Measurements from ENCODE around the gene PDE11A. TPM values are rescaled to one million over a fixed set of nuclear protein-coding genes. Genes with fewer than 3 reads are reported as not detected.
A peak's percentile ranks its signal among the peaks of the same experiment; 100 is the strongest.

PDE11A gene
- total and polyA plus RNA-seq, 2 of the 8 experiments (the other 6 are each of a cell fraction or from before 2014, with no cell fraction given) = 0.19 to 0.23 TPM

GRCh38 chr2:177651833-177652232, 420.7 kb downstream of the PDE11A start:
- 40% methylated on average over 7 of the region's 7 CpGs; no CpG with 5 or more reads in 1 of the 2 experiments for WGBS, 2 experiments (ENCODE audit: extremely low coverage in 1 of 2, insufficient coverage in 1 of 2, insufficient read length in 1 of 2, insufficient replicate concordance in 2 of 2, low coverage in 1 of 2, low lambda C conversion rate in 2 of 2, missing lambda C conversion rate in 1 of 2)
- ChIA-PET CTCF (ENCODE audit: partially characterized antibody) (interaction anchor here (0.8 to 1.7 kb wide), 6 partner anchors 22 to 111 kb away, joined by 3 to 6 read pairs (median 3); no protein-coding TSS in a partner anchor), POLR2A (ENCODE audit: partially characterized antibody) (interaction anchor here (1.1 to 1.2 kb wide), 2 partner anchors 16 to 18 kb away, joined by 4 read pairs; no protein-coding TSS in a partner anchor)
- H2BK120ac ChIP-seq (replicated peaks; ENCODE audit: low read depth, low read length) = no peak overlapping the region
- no peak overlapping the region for H4K5ac ChIP-seq (ENCODE audit: insufficient read length, low read depth, low read length)
- H3K79me1 ChIP-seq (ENCODE audit: low read depth, low read length) = no peaks in the 10 kb centered on the region
- no peak overlapping the region for H3K9ac ChIP-seq (replicated peaks in 1 of 4; ENCODE audit: extremely low read depth in 1 of 4, low read depth in 3 of 4, low read length in 3 of 4)
- H3K9me3 ChIP-seq (ENCODE audit: insufficient read depth in 2 of 2, low read depth in 1 of 2, low read length in 1 of 2) = no peaks in the 10 kb centered on the region
- no peak overlapping the region; a peak in 1 of 8 replicates for H3K4me3 ChIP-seq (ENCODE audit: extremely low read depth in 1 of 4, insufficient read depth in 2 of 4, low read depth in 3 of 4, low read length in 4 of 4)
- H3K56ac ChIP-seq (replicated peaks; ENCODE audit: insufficient read length, low read depth, low read length) = no peak overlapping the region
- H2BK15ac ChIP-seq (ENCODE audit: low read length) = no peak overlapping the region
- peak in 1 of 2 experiments; percentile 48 for DNase-seq (ENCODE audit: low read depth in 1 of 2, low spot score in 2 of 2)
- H3K14ac ChIP-seq (ENCODE audit: insufficient read length) = no peak overlapping the region
- H2BK12ac ChIP-seq (ENCODE audit: low read depth, low read length) = no peak overlapping the region
- no peaks in the 10 kb centered on the region; a peak in 1 of 7 replicates for H3K27me3 ChIP-seq (replicated peaks in 1 of 4; ENCODE audit: control insufficient read depth in 3 of 4, extremely low read depth in 1 of 4, insufficient read depth in 3 of 4, low read length in 3 of 4)
- peaks cover 2 to 4% (median 3%) of the 10 kb centered on the region in 4 experiments; a peak in 4 of 7 replicates for H3K4me1 ChIP-seq (replicated peaks in 1 of 4; ENCODE audit: control insufficient read depth in 3 of 4, insufficient read depth in 4 of 4, low read length in 3 of 4)
- no peaks in the 10 kb centered on the region; the same call in 1 of the 2 replicates for H3K23me2 ChIP-seq (ENCODE audit: low read depth, low read length)
- H3K23ac ChIP-seq (ENCODE audit: insufficient read length) = no peak overlapping the region
- H4K8ac ChIP-seq (ENCODE audit: extremely low read depth, insufficient read depth, low read length) = no peak overlapping the region
- no peak overlapping the region for H3K4ac ChIP-seq (replicated peaks; ENCODE audit: insufficient read length, low read depth, low read length)
- H2AFZ ChIP-seq (ENCODE audit: low read length) = no peak overlapping the region
- no peaks in the 10 kb centered on the region for H3K36me3 ChIP-seq (ENCODE audit: control insufficient read depth in 2 of 4, insufficient read depth in 4 of 4, low read length in 3 of 4)
- no peak overlapping the region for H3K27ac ChIP-seq (ENCODE audit: low read depth, low read length)
- H3K79me2 ChIP-seq (ENCODE audit: control insufficient read depth in 1 of 2, insufficient read depth in 2 of 2, low read length in 2 of 2) = no peaks in the 10 kb centered on the region
- H3K18ac ChIP-seq (ENCODE audit: extremely low read depth, low read length) = no peak overlapping the region
- H2BK5ac ChIP-seq (ENCODE audit: low read depth, low read length) = no peak overlapping the region
- H2BK20ac ChIP-seq (ENCODE audit: low read length) = no peak overlapping the region
- H4K91ac ChIP-seq (replicated peaks; ENCODE audit: insufficient read length, low read length) = no peak overlapping the region
- H4K20me1 ChIP-seq (replicated peaks in 1 of 2; ENCODE audit: control insufficient read depth in 1 of 2, insufficient read depth in 2 of 2, low read length in 2 of 2) = no peaks in the 10 kb centered on the region
- peak; percentile 57 for FAIRE-seq
- no peak overlapping the region for H2AK5ac ChIP-seq (ENCODE audit: low read depth, low read length)
- H3K4me2 ChIP-seq (ENCODE audit: insufficient read depth in 1 of 2, low read depth in 2 of 2, low read length in 2 of 2) = peak overlapping the region; percentile 3 to 32; a peak in 2 of 4 replicates
- TF ChIP-seq CTCF (IDR thresholded peaks at IDR 0.05; ENCODE audit: control extremely low read depth in 1 of 3, insufficient read depth in 1 of 3, low read depth in 1 of 3, low read length in 3 of 3) = peak in 1 of 3 experiments; percentile 26; a peak in 1 of 4 replicates
- no peak for TF ChIP-seq SUZ12 (IDR thresholded peaks at IDR 0.05; ENCODE audit: low read length)
- no peak for TF ChIP-seq SIX5 (IDR thresholded peaks at IDR 0.05; ENCODE audit: low read depth, low read length)
- no peak for TF ChIP-seq RFX5 (IDR thresholded peaks at IDR 0.05; ENCODE audit: borderline replicate concordance, low read depth, low read length)
- no peak for TF ChIP-seq CBX5 (IDR thresholded peaks at IDR 0.05; ENCODE audit: low read depth, low read length)
- TF ChIP-seq CBX8 (IDR thresholded peaks at IDR 0.05; ENCODE audit: borderline replicate concordance, low read depth, low read length) = no peak
- TF ChIP-seq JUND (IDR thresholded peaks at IDR 0.05; ENCODE audit: low read length) = no peak
- TF ChIP-seq RAD21 (IDR thresholded peaks at IDR 0.05 in 1 of 2, conservative IDR thresholded peaks at IDR 0.05 in 1 of 2; ENCODE audit: low read depth in 2 of 2, low read length in 2 of 2) = peak; percentile 21 to 40; a peak in 3 of 4 replicates
- no peak for TF ChIP-seq POU5F1 (IDR thresholded peaks at IDR 0.05; ENCODE audit: low read depth, low read length)
- TF ChIP-seq CEBPB (IDR thresholded peaks at IDR 0.05; ENCODE audit: low read depth, low read length) = no peak

All from H1 (cell line).